VCaP (cell line): ENCODE data around the gene FAM20C.

Source experiments
- H3K27ac ChIP-seq: fragments of 450-650 bp; 2 replicates; pipeline ENCODE4 v1.5.1; 2017
- TF ChIP-seq, protein P1 (sequence below): fragments of 450-650 bp; conservative IDR thresholded peaks from 2 replicates; pipeline ENCODE4 v1.5.1; 2017; ENCODE audit warnings: mild to moderate bottlenecking, moderate library complexity

FAM20C gene

DNA sequence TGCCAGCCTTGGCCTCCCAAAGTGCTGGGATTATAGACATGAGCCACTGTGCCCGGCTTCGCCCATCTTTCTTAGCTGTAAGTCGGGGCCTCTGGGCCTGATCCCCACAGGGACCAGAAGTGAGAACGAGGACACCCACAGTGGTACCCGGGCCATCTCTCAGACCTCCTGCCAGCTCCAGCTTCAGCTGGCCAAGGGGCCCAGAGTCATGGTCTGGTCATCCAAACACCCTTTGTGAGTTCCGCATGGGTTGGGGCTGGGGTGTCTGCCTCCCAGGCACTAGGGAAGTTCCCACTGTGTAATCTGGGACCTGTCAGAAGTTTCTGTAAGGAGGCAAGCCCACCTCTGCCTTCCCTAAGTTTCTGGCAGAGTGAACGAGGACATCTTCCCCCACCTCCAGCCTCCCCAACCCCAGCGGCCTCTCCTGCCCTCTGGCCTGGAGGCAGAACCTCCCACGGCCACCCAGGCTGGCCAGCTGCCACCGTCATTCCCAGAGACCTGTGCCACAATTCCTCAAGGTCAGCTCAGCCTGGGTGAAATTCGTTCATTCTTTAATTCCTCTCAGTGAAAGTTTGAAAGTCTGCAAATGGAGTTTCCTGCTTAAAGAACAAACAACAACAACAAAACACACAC is 78.1 kb downstream of the FAM20C start:
- no peak overlapping the region for H3K27ac ChIP-seq
- TF ChIP-seq, protein P1, sequence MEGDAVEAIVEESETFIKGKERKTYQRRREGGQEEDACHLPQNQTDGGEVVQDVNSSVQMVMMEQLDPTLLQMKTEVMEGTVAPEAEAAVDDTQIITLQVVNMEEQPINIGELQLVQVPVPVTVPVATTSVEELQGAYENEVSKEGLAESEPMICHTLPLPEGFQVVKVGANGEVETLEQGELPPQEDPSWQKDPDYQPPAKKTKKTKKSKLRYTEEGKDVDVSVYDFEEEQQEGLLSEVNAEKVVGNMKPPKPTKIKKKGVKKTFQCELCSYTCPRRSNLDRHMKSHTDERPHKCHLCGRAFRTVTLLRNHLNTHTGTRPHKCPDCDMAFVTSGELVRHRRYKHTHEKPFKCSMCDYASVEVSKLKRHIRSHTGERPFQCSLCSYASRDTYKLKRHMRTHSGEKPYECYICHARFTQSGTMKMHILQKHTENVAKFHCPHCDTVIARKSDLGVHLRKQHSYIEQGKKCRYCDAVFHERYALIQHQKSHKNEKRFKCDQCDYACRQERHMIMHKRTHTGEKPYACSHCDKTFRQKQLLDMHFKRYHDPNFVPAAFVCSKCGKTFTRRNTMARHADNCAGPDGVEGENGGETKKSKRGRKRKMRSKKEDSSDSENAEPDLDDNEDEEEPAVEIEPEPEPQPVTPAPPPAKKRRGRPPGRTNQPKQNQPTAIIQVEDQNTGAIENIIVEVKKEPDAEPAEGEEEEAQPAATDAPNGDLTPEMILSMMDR = no peak

DNA sequence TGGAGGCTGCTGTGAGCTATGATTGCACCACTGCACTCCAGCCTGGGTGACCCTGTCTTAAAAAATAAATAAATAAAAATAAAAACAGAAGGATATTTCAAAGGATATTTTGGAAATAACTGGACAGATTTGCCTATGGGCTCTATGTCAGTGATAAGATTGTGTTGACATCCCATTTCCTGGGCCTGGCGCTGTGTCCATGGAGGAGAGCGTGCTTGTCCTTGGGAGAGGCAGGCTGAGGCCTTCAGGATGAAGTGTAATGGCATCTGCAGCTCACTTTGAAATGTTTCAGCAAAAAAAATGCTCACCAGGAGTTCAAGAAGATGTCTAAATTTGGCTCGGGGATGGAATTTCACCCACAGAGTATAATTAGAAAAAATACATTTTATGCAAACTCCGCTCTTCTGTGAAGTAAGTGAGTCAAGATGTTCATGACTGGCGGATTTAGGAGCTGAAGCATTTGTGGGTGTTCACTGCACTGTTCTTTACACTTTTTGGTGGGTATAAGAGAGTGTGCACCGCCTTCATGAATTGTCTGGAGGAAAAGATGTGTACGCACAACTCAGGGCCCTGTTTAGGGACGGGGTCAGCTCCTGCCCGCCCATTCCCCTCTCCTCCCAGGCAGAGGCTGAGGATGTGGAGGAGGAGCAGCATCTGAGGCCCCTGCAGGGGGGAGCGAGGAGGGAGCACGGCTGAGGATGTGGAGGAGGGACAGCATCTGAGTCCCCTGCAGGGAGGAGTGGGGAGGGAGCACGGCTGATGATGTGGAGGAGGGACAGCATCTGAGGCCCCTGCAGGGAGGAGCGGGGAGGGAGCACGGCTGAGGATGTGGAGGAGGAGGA is 79.1 kb downstream of the FAM20C start:
- TF ChIP-seq, protein P1 = no peak
- H3K27ac ChIP-seq = no peak overlapping the region

DNA sequence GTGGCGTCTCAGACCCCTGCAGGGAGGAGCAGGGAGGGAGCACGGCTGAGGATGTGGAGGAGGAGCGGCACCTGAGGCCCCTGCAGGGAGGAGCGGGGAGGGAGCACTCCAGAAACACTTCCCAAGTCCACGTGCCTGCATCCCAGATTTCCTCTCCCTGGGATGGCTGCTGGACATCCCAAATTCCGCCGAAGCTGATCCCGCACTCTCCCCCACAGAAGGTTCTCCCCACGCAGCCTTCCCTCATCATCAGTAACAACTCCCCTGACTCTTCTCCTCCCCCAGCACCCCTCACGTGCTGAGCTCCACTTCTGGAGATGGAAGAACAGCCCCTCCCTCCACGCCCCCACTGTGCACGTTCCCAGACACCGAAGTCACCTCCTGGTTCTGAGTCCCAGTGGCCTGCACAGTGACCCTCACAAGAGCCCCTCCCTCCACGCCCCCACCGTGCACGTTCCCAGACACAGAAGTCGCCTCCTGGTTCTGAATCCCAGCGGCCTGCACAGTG is 79.8 kb downstream of the FAM20C start:
- H3K27ac ChIP-seq = no peak overlapping the region
- TF ChIP-seq, protein P1 = no peak

DNA sequence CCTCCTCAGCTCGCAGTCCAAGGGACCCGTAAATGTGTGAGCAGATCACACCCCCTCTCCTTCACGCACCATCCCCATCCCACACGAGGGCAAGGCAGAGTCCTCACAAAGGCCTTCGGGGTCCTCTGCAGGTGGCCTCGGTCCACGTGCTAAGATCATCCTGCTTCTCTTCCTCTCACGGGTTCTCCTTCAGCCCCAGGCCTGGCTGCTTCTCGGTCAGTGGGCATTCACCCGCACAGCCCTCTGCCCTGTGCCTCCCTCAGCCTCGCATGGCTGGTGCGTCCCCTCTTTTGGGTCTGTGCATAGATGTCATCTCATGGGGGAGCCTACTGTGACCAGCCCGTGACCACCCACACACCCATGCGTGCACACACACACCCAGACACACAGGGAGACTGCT is 80.3 kb downstream of the FAM20C start:
- H3K27ac ChIP-seq = no peak overlapping the region
- TF ChIP-seq, protein P1 = no peak

DNA sequence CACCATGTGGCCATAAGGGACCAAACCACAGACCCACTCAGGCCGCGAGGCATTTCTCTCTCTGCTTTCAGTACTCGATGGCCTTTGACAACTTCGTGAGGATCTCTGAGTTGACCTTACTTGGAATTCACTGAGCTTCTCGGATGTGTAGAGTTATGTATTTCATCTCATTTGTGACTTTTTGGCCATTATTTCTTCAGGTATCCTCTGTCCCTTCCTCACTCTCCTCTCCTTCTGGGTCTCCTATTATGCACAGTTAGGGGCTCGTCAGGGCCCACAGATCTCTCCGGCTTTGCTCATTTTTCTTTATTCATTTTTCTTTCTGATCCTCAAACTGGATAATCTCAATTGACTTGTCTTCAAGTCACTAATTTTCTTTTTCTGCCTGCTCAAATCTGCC is 81.0 kb downstream of the FAM20C start:
- no peak overlapping the region for H3K27ac ChIP-seq
- TF ChIP-seq, protein P1 = no peak

DNA sequence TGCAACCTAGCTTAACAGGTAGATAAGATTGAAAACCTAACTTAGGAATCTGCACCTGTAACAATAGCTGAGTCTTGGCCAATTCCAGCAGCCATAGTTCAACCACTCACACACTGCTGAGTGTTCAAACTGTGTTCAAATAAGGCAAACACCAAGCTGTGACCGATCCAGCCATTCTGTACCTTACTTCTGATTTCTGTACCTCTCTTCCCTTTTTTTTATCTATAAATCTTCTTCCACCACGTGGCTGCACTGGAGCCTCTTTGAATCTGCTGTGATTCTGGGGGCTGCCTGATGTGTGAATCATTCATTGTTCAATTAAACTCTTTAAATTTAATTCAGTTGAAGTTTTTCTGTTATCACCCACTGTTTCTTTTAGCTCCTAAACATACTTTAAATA is 81.9 kb downstream of the FAM20C start:
- no peak overlapping the region for H3K27ac ChIP-seq
- TF ChIP-seq, protein P1 = no peak

DNA sequence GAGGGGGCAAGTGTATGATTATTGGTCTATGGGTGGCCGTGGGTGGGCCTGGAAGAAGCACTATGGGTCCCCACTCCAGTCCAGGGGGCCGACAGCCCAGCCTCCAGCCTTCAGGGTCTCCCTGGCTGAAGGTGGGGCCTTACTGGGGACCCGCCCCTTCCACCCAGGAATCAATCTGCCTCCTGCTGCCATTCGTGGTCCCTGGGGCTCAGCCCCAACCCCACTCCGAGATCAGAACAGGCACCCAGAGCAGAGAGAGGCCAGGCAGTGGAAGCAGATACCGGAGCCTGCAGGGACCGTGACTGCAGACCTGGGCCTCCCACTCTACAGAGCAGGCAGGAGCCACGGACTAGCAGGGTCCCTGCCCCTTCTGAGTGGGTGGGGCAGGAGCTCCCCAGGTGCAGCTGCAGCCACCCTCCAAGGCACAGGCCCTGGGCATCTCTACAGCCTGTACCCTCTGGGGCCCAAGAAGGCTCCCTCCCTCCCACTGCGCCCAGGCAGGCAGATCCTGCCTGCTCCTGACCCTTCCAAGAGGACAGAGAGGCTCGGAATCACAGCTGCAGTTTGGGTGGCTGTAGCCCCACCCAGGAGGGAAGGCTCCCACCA is 84.0 kb downstream of the FAM20C start:
- TF ChIP-seq, protein P1 = no peak
- no peak overlapping the region for H3K27ac ChIP-seq
